ENCODE measurements around the gene PREB.
A peak's percentile ranks its signal among the peaks of the same experiment; 100 is the strongest.

PREB gene

DNA sequence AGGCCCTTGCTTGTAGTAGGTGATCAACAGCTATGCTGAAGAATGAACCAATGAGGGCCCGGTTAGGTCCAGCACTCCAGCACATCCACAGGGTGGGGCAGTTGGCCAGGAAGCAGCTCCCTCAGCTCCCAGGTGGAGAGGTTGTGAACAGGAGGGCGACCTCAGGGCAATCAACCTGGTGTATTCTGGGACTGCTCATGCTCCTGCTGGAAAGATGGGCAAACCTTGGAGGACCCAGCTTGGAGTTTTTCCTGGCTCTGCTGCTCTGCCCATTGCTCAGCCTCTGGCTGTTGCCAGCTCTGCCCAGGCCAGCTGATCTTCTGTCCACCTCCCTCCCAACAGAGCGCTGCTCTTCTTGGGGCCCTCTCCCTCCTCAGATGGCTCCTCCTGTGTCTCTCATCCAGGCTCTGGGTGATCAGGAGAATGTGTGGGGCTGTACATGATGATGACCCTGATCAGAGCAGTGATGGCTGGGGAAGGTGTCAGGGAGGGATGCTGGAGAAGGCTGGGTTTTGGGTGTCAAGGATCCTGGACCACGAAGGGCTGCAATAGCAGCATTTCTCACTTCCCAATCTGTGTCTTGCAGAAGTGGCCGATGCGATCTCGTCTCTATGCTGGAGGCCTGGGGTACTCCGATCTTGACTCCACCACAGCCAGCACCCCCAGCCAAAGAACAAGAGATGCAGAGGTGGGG, 17.8 kb upstream of the PREB start:
- DNase-seq (ENCODE audit: low read depth): no peak
- TF ChIP-seq, protein P1, sequence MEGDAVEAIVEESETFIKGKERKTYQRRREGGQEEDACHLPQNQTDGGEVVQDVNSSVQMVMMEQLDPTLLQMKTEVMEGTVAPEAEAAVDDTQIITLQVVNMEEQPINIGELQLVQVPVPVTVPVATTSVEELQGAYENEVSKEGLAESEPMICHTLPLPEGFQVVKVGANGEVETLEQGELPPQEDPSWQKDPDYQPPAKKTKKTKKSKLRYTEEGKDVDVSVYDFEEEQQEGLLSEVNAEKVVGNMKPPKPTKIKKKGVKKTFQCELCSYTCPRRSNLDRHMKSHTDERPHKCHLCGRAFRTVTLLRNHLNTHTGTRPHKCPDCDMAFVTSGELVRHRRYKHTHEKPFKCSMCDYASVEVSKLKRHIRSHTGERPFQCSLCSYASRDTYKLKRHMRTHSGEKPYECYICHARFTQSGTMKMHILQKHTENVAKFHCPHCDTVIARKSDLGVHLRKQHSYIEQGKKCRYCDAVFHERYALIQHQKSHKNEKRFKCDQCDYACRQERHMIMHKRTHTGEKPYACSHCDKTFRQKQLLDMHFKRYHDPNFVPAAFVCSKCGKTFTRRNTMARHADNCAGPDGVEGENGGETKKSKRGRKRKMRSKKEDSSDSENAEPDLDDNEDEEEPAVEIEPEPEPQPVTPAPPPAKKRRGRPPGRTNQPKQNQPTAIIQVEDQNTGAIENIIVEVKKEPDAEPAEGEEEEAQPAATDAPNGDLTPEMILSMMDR (IDR thresholded peaks at IDR 0.05; ENCODE audit: low read length, missing control alignments): no peak
- H3K4me3 ChIP-seq (replicated peaks; ENCODE audit: low read depth, low read length): no peak overlapping the region

DNA sequence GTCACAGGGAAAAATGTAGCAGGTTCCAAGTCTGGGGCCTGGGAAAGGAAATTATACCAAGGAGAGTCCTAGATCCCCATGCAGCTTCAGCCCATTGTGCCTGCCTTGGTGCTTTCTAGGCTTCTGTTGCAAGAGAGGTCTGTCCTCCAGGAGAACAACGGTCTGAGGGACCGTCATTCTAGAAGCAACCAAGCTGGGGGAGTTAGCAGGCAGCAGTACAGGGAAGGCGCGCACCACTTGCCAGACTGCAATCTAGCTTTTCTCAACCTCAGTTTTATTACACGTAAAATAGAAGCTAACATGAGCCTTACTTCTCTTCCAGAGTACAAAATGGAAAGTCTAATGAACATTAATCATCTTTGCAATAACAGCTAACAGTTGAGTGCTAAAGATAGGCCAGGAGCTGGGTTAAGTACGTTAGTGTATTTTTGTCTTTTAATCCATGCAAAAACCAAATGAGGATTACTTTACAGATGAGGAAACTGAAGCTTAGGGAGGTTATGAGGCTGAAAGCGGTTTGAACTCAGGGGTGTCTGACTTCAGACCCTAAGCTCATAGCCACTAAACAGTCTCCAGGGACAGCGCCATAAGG, 16.3 kb upstream of the PREB start:
- H3K4me3 ChIP-seq (replicated peaks; ENCODE audit: low read depth, low read length): no peak overlapping the region
- TF ChIP-seq, protein P1 (IDR thresholded peaks at IDR 0.05; ENCODE audit: low read length, missing control alignments): no peak
- DNase-seq (ENCODE audit: low read depth): no peak

DNA sequence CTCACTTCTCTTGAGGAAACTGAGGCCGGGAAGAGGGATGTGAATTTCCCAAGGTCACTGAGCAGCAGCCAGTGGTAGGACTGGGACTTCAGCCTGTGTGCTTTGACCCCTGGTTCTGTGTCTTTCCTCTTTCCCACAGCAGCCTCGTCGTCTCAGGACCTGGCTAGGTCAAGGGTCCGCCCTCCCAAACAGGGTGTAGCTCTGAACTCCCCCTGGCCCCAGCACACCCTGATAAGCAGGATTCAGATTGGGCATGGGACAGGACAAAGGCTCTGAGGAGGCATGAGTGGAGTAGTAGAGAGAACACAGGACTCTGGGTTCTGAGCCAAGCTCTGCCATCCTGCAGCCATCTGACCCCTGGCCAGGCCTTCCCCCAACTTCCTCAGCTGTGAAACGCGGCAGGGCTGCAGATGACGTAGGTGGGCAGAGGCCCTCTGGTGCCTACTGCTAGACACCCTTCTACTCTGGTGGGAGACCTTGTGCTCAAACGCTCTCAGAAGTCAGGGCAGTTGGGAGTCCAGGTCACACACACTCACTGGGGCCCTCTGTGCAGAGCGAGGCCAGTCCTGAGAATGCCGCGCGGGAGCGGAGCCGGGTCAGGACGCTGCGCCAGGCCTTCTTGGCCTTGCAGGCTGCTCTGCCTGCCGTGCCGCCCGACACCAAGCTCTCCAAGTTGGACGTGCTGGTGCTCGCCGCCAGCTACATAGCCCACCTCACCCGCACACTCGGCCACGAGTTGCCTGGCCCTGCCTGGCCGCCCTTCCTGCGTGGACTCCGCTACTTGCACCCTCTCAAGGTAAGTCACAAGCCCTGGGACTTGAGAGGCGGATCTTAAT, 15.4 kb upstream of the PREB start:
- TF ChIP-seq, protein P1 (IDR thresholded peaks at IDR 0.05; ENCODE audit: low read length, missing control alignments): no peak
- no peak overlapping the region for H3K4me3 ChIP-seq (replicated peaks; ENCODE audit: low read depth, low read length)

DNA sequence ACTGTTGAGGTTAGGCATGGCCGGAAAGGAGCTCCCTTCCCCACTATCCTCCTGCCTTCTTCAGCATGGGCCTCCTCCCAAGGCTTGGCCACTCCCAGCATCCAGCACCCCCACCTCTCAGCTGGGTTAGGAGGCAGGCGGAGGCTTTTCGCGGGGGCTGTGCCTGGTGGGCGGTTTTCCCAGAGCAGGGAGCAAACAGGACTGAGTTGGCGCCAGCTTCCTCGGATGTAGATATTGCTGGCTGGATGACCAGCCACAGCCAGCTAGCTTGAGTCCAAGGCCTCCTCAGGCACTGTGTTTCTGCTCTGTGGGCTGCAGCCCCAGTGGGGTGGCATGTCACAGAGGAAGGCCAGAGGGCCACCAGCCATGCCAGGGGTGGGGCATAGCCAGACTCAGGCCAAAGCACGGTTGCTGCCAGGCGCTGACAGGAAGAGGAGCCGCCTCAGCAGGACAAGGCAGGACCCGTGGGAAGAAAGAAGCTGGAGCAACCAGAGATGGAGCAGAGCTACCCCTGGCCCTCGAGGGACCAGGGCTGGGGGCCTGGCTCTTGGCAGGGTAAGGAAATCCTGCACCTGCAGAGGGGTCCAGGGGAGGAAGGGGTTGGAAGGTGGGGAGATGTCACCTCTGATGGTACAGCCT, 14.5 kb upstream of the PREB start, which contains the start of gene TCF23:
TCF23 (plus strand) TSS at position 204 of the 639 bp plus-strand sequence; CDS start at position 334, 130 bp downstream.
- TF ChIP-seq, protein P1 (IDR thresholded peaks at IDR 0.05; ENCODE audit: low read length, missing control alignments): no peak
- no peak within 1 kb of the TSS for H3K4me3 ChIP-seq (replicated peaks; ENCODE audit: low read depth, low read length)
- peak; percentile 39 for DNase-seq (ENCODE audit: low read depth)

More for the DNA sequence above, 15.4 kb upstream of the PREB start:
- DNase-seq (ENCODE audit: low read depth): no peak

DNA sequence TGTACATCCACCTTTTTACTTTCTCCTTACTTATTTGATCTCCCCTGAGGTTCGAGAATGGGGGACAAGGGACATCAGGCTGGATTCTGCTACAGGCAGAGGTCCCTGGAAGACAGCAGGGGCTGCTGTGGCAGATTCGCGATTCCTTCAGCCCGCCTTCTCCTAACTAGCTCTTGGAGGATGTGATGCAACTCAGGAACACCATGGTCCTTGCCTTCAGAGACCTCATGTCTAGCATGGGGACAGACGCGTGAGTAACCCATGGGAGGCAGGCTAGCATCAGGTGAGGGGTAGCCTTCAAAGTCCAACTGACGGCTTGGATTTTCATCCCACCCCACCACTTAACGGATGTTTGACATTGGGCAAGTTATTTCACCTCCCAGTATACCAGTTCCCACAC, 13.5 kb upstream of the PREB start:
- TF ChIP-seq, protein P1 (IDR thresholded peaks at IDR 0.05; ENCODE audit: low read length, missing control alignments): no peak
- DNase-seq (ENCODE audit: low read depth): no peak
- no peak overlapping the region for H3K4me3 ChIP-seq (replicated peaks; ENCODE audit: low read depth, low read length)

DNA sequence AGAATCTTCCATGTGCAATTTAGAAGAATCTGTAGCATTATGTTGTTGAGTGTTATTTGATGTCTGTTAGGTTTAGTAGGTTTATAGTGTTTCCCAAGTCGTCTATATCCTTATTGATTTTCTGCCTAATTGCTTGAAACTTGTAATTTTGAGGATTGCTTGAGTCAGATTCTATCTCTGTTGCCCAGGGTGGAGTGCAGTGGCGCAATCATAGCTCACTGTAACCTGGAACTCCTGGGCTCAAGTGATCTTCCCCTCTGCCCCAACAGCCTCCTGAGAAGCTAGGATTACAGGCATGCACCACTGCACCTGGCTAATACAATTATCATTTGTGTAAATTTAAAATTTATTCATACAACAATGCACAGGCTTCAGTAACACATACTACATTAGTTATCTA, 11.2 kb upstream of the PREB start:
- no peak overlapping the region for H3K4me3 ChIP-seq (replicated peaks; ENCODE audit: low read depth, low read length)
- TF ChIP-seq, protein P1 (IDR thresholded peaks at IDR 0.05; ENCODE audit: low read length, missing control alignments): no peak
- DNase-seq (ENCODE audit: low read depth): no peak

Data from fibroblast of pulmonary artery (primary cell).